Upper lobe of right lung (tissue), 1 donor: ENCODE data around the gene HIVEP3. TPM values are rescaled to one million over a fixed set of nuclear protein-coding genes. Genes with fewer than 3 reads are reported as not detected.

Source experiments
- ATAC-seq: fragments of 200-7000 bp; cut with Tn5 transposase; one replicate; pipeline ENCODE4 v1.9.1; 2020; ENCODE audit warnings: mild to moderate bottlenecking, moderate library complexity
- DNase-seq: peaks from one replicate; pipeline ENCODE4 v3.0.0-alpha.2; 2020
- H3K27ac ChIP-seq: fragments of 200-600 bp; one replicate; pipeline ENCODE4 v1.8.0; 2022
- H3K27me3 ChIP-seq: fragments of 200-600 bp; one replicate; pipeline ENCODE4 v1.8.0; 2022; ENCODE audit warnings: mild to moderate bottlenecking
- H3K36me3 ChIP-seq: fragments of 200-600 bp; one replicate; pipeline ENCODE4 v1.8.0; 2022
- H3K4me1 ChIP-seq: fragments of 200-600 bp; one replicate; pipeline ENCODE4 v1.8.0; 2022
- H3K4me3 ChIP-seq: fragments of 200-600 bp; one replicate; pipeline ENCODE4 v1.8.0; 2022; ENCODE audit warnings: mild to moderate bottlenecking
- H3K9me3 ChIP-seq: fragments of 200-600 bp; one replicate; pipeline ENCODE4 v1.8.0; 2022
- intact Hi-C: fragments of 100-400 bp; cut with DNase I; formaldehyde crosslinking; loops from one replicate; pipeline ENCODE4 v1.11.0; 2022
- total RNA-seq: library from RNA; stranded (reverse); fragmentation: NEBNext Ultra II Directional; extraction: Animal tissue kit (Norgen Biotek cat#: 25700); gene quantifications from one replicate; pipeline ENCODE4 v1.2.1, GENCODE V29; 2021
- TF ChIP-seq, protein P1 (sequence below): fragments of 200-600 bp; IDR thresholded peaks from one replicate; pipeline ENCODE4 v1.8.0; 2022; ENCODE audit warnings: antibody characterized with exemption
- donor health status: DM: no; HTN: yes; CAD: no; lungs with severe emphysema.

HIVEP3 gene
- total RNA-seq, 1 donor from 2014 or later, result 16.6 TPM

DNA sequence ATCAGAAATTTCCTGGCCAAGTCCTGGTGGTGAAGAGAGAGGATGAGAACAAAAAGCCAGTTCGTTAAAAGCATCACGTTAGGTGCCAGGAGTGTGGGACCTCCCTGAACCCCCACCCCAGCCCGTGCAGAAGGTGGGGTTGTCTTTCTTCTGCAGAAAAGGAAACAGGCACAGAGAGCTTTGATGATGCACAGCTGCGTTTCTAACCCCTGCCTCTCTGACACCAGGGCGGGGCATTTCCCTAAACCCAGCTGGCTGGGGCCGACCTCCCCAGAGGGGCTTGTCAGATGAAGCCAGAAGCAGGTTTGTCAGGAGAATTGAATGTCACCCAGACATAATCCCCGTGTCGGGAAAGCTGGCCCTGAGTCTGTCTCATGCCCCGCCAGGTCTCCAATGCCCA lies 244.9 kb downstream of the HIVEP3 start:
- H3K4me1 ChIP-seq, result peaks cover 12% of the 10 kb centered on the region
- no peaks in the 10 kb centered on the region for H3K36me3 ChIP-seq
- intact Hi-C loops, result no loop called here
- TF ChIP-seq, protein P1, sequence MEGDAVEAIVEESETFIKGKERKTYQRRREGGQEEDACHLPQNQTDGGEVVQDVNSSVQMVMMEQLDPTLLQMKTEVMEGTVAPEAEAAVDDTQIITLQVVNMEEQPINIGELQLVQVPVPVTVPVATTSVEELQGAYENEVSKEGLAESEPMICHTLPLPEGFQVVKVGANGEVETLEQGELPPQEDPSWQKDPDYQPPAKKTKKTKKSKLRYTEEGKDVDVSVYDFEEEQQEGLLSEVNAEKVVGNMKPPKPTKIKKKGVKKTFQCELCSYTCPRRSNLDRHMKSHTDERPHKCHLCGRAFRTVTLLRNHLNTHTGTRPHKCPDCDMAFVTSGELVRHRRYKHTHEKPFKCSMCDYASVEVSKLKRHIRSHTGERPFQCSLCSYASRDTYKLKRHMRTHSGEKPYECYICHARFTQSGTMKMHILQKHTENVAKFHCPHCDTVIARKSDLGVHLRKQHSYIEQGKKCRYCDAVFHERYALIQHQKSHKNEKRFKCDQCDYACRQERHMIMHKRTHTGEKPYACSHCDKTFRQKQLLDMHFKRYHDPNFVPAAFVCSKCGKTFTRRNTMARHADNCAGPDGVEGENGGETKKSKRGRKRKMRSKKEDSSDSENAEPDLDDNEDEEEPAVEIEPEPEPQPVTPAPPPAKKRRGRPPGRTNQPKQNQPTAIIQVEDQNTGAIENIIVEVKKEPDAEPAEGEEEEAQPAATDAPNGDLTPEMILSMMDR, result no peak
- H3K9me3 ChIP-seq, result no peaks in the 10 kb centered on the region
- H3K27me3 ChIP-seq, result no peaks in the 10 kb centered on the region
- H3K27ac ChIP-seq, result no peak overlapping the region
- H3K4me3 ChIP-seq, result no peak overlapping the region
- DNase-seq (peak; percentile 39), ATAC-seq (no peak)

DNA sequence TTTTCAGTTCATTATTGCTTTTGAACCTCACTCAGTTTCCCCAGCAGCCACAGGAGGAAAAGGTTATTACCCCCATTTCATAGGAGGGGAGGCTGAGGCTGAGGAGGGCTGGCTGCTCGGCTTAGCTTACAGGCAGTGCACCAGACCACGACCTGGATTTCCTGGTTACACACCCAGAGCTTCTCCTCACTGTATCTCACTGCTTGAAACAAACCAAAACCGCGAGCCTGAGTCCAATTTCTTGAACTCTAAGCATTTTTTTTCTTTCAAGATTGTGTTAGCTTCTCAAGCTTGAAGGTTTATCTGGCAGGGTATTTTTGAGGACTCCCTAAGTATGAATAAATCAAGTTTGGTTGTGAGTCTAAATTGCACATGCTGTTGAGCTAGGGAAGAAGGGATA lies 245.3 kb downstream of the HIVEP3 start:
- Histone ChIP-seq H3K27me3 (no peaks in the 10 kb centered on the region), H3K9me3 (no peaks in the 10 kb centered on the region), H3K4me1 (peaks cover 8% of the 10 kb centered on the region), H3K4me3 (no peak overlapping the region), H3K27ac (no peak overlapping the region), H3K36me3 (no peaks in the 10 kb centered on the region)
- intact Hi-C loops, result no loop called here
- ATAC-seq (no peak), DNase-seq (peak; percentile 21)
- TF ChIP-seq, protein P1, result no peak

DNA sequence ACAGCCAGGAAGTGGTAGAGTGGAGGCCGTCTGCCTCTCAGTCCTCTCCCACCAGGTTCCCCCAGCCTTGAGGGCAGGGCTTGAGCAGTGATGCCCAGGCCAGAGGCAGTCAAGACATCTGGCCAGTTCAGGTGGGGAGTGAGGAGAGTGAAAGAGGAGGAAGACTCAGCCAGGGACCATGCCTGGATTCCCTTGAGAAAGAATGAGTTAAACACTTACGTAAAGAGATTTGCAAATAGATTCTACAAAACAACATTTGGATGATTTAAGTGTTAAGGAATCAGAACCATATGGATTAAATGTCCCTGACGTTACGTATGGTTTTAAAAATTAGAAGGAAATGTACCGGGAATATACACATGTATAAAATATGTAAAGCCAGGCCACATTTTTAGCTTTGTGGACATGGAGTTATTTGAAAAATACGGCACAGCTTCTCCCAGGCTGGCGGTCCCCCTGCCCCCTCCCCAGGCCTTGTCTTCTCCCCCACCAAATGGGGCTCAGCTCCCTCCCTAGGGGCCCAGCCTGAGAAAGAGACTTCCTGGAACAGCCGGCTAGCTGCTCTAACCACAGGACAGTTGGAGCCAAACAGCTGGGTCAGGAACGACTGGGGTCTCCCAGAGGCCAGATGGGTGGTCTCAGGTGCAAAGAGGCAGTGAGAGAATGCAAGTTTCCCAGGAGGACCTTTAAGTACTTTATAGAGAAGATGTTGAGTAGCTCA lies 245.9 kb downstream of the HIVEP3 start:
- Histone ChIP-seq H3K4me1 (peaks cover 3% of the 10 kb centered on the region), H3K27ac (no peak overlapping the region), H3K36me3 (no peaks in the 10 kb centered on the region), H3K4me3 (no peak overlapping the region), H3K9me3 (no peaks in the 10 kb centered on the region), H3K27me3 (no peaks in the 10 kb centered on the region)
- ATAC-seq, result no peak
- intact Hi-C loops, result no loop called here
- DNase-seq, result peak; percentile 19
- TF ChIP-seq, protein P1, result no peak

DNA sequence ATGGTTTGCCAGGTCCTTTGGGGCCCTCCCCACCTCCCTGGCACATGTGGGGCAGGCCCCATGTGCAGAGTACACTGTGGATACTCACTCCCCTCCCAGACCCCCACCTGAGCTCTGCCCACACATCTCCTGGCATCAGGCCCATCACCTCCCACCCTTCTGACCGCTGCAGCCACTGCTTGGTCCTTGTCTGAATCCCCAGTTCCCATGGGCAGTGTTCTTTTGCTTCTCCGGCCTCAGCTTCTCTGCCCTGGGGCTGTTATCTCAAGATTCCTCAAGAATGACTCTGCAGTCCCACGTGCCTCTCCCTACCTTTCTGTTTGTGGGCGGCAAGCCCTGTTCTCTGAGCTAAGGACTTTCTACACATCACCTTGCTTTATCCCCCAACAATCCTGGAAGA lies 246.5 kb downstream of the HIVEP3 start:
- peak; percentile 68 for ATAC-seq
- intact Hi-C loops, result no loop called here
- TF ChIP-seq, protein P1, result no peak
- Histone ChIP-seq H3K4me3 (no peak overlapping the region), H3K27me3 (no peaks in the 10 kb centered on the region), H3K27ac (no peak overlapping the region), H3K36me3 (no peaks in the 10 kb centered on the region), H3K9me3 (no peaks in the 10 kb centered on the region), H3K4me1 (peaks cover 9% of the 10 kb centered on the region)
- DNase-seq, result peak; percentile 49

DNA sequence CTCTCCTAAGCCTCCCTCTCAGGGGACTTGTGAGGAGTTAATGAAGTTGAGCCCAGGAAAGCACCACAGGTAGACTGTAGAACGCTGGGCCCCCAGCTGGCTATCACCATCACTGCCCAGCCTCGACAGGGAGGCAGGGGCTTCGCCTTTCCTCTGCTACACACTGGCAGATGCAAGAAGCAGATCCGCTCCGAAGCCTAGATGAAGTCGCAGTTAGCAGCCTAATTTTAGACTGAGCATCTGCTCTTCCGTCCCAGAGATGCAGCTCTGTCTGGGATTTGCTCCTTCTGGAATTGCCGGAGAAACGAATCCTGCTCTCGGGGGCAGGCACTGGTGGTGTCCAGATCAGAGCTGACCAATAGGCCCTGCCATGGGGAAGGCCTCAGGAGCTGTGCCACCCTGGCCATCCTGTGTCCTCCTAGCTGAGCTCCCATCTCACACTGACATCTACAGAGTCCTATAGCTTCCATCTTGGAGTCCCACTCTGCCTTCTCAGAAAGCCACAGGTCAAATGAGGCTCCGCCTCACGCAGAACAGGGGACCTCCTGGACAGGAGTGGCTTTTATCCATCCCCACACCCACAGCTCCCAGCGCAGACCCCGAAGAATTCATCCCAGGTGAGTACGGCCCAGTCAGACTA lies 247.5 kb downstream of the HIVEP3 start:
- no peaks in the 10 kb centered on the region for H3K9me3 ChIP-seq
- intact Hi-C loops, result no loop called here
- no peak overlapping the region for H3K27ac ChIP-seq
- H3K27me3 ChIP-seq, result no peaks in the 10 kb centered on the region
- no peaks in the 10 kb centered on the region for H3K36me3 ChIP-seq
- peak; percentile 38 for DNase-seq
- no peak overlapping the region for H3K4me3 ChIP-seq
- no peak for ATAC-seq
- H3K4me1 ChIP-seq, result peaks cover 11% of the 10 kb centered on the region
- TF ChIP-seq, protein P1, result no peak
